Natural killer cell treated with Interleukin-12 subunit alpha and Interleukin-12 subunit beta and Interleukin-15 and Interleukin-18, amount 100 ng/mL, for 72 hours (primary cell): ENCODE results near the gene OPRL1. TPM values are rescaled to one million over a fixed set of nuclear protein-coding genes. Genes with fewer than 3 reads are reported as not detected.

Source experiments
- ATAC-seq, 2 donors: fragments of 150-1000 bp; cut with Tn5 transposase in 1 of 2; sonication (Bioruptor Pico), chemical (Tn5 transposase) in 1 of 2; 2 replicates each; pipeline ENCODE4 v1.10.0; 2021
- DNase-seq: peaks from one replicate; pipeline ENCODE4 v3.0.0; 2022; ENCODE audit warnings: low spot score
- H3K27ac Mint-ChIP-seq, 2 donors: 1 replicate in 1 of 2; 2 replicates in 1 of 2; pipeline ENCODE4 v1.8.0; 2022; ENCODE audit warnings: mixed read lengths in 2 of 2, mild to moderate bottlenecking in 1 of 2, moderate library complexity in 1 of 2
- H3K27me3 Mint-ChIP-seq, 2 donors: 1 replicate in 1 of 2; 2 replicates in 1 of 2; pipeline ENCODE4 v1.8.0; 2022; ENCODE audit warnings: mixed read lengths in 2 of 2
- H3K36me3 Mint-ChIP-seq: one replicate; pipeline ENCODE4 v1.8.0; 2022; ENCODE audit warnings: mixed read lengths
- H3K4me1 Mint-ChIP-seq, 2 donors: 1 replicate in 1 of 2; 2 replicates in 1 of 2; pipeline ENCODE4 v1.8.0; 2022; ENCODE audit warnings: low read depth in 2 of 2, mixed read lengths in 2 of 2, mild to moderate bottlenecking in 1 of 2
- H3K4me3 Mint-ChIP-seq: one replicate; pipeline ENCODE4 v1.8.0; 2022; ENCODE audit warnings: mixed read lengths
- H3K9me3 Mint-ChIP-seq: 2 replicates; pipeline ENCODE4 v1.8.0; 2022; ENCODE audit warnings: mixed read lengths
- total RNA-seq, 2 donors: library from RNA; stranded (reverse); gene quantifications; one replicate each; pipeline ENCODE4 v1.2.3, GENCODE V29; 2022

The OPRL1 gene
- total RNA-seq, 2 donors from 2014 or later, result 0.12 to 0.20 TPM

GRCh38 chr20:64076061-64076997 lies 3.6 kb upstream of the OPRL1 start:
- H3K9me3 Mint-ChIP-seq, result no peaks in the 10 kb centered on the region
- DNase-seq (no peak), ATAC-seq (no peak)
- no peaks in the 10 kb centered on the region for H3K36me3 Mint-ChIP-seq
- peaks cover 5 to 13% of the 10 kb centered on the region in 2 donors for H3K4me1 Mint-ChIP-seq
- H3K4me3 Mint-ChIP-seq, result no peak overlapping the region
- H3K27ac Mint-ChIP-seq, result peak overlapping the region; percentile 71 to 84
- no peaks in the 10 kb centered on the region for H3K27me3 Mint-ChIP-seq

GRCh38 chr20:64077094-64077493 lies 2.8 kb upstream of the OPRL1 start:
- peaks cover 10 to 19% of the 10 kb centered on the region in 2 donors for H3K4me1 Mint-ChIP-seq
- ATAC-seq (peak in 1 of 2 donors; percentile 21), DNase-seq (no peak)
- H3K9me3 Mint-ChIP-seq, result no peaks in the 10 kb centered on the region
- no peaks in the 10 kb centered on the region for H3K36me3 Mint-ChIP-seq
- H3K27ac Mint-ChIP-seq, result peak overlapping the region; percentile 71 to 84
- no peaks in the 10 kb centered on the region for H3K27me3 Mint-ChIP-seq
- H3K4me3 Mint-ChIP-seq, result peak overlapping the region; percentile 82

DNA sequence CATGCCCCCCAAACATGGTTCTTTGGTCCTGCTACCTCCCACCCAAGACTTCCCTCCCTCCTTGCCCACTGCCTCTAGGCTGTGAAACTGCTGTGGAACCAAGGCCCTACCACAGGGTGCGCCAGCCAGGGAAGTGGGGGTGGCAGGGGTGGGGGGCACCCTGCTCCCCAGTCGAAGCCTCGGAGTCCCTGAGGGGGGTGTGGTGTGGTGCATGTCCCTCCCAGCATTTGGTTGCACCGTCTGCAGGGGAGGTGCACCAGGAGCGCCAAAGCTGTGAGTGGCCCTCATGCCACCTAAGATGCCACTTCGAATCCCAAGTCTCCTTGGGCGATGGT lies 2.4 kb upstream of the OPRL1 start:
- Mint-ChIP-seq H3K4me3 (peak overlapping the region; percentile 82), H3K27ac (peak overlapping the region; percentile 71 to 84), H3K27me3 (no peaks in the 10 kb centered on the region), H3K36me3 (no peaks in the 10 kb centered on the region), H3K4me1 (peaks cover 11 to 19% of the 10 kb centered on the region in 2 donors), H3K9me3 (no peaks in the 10 kb centered on the region)
- DNase-seq (no peak), ATAC-seq (no peak)

DNA sequence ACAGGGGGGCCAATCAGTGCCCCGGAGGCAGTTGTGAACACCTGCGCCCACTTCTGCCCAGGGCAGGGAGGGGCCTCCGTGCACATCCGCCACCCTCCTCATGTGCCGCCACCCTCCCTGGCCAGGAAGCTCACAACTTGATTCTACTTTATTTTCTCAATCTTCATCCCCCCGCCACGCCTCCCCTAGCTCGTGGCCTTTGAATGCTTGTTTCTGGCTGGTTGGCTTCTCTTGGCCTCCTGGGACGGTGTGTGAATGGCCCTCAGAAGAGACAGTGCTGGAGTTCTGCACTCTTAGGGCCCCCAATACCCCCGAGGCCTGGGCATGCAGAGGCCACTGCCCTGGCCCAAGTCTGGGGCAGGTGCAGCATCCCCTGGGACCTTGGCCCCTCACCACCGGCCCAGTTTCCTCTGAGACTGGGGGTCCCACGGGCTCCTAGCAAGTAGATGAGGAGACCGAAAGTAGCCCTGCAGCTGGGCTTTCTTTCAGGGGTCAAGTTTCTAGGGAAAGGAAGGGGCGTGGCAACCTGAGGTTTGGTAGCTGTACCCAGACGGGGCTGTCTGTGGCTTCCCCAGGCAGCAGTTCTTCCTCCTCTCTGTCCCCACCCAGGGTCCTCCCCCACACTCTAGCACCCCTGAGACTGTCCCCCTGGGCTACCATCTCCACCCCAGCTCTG lies 1.9 kb upstream of the OPRL1 start:
- Mint-ChIP-seq H3K9me3 (no peaks in the 10 kb centered on the region), H3K36me3 (no peaks in the 10 kb centered on the region), H3K27ac (peak overlapping the region; percentile 71 to 84), H3K27me3 (no peaks in the 10 kb centered on the region), H3K4me3 (peak overlapping the region; percentile 82), H3K4me1 (peaks cover 11 to 24% of the 10 kb centered on the region in 2 donors)
- DNase-seq (no peak), ATAC-seq (peak in 1 of 2 donors; percentile 41)

- H3K4me1 Mint-ChIP-seq, result peaks cover 11 to 27% of the 10 kb centered on the region in 2 donors
- peak overlapping the region; percentile 82 for H3K4me3 Mint-ChIP-seq
These were observed 979 bp upstream of the OPRL1 start for GRCh38 chr20:64078934-64079272.

DNA sequence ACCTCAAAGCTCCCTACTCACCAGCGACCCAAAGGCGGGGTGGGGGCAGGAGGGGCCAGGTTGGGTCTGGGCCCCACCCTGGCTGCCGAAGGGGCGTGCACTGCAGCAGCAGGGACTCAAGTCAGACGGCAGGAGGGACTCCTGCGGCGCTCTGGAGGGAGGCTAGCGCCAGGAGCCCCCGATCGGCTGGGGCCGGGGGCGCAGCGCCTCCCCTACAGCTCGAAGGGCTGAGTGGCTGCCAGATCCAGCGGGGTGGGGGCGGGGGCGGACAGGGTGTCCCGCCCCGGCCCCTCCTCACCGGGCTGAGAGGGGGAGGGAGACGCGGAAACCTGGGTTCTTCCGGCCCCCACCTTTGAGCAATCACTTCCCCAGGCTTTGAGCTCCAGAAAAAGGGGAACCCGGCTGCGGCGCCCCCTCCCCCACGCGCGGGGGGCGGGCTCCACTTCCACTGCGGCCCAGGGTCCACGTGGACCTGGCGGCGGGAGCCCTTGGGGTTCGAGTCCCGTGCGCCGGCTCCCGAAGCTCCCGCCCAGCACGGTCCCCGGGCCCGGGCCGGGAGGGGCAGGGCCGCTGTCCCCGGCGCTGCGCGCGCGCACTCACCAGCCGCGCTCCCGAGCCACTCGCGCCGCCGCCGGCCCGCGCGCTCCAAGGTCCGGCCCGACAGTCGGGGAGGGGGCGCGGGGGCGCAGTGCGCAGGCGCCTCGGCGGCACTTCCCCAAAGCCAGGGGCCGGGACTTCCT lies 439 bp upstream of the OPRL1 start, which contains the start of gene RGS19:
TSS of gene RGS19 (minus strand) at position 246 of the 740 bp plus-strand sequence. CDS start 2,632 bp downstream, outside the sequence.
- Mint-ChIP-seq H3K27ac (peak within 1 kb of the TSS; percentile 68 to 71), H3K27me3 (peaks cover 3 to 4% of the 10 kb centered on the region in 2 donors), H3K36me3 (no peaks in the 10 kb centered on the region), H3K4me3 (peak within 1 kb of the TSS; percentile 82), H3K4me1 (peaks cover 14 to 30% of the 10 kb centered on the region in 2 donors), H3K9me3 (no peaks in the 10 kb centered on the region)
- DNase-seq (peak; percentile 86), ATAC-seq (peak; percentile 76 to 81)

More at GRCh38 chr20:64078934-64079272, 979 bp upstream of the OPRL1 start:
- peak overlapping the region; percentile 68 to 71 for H3K27ac Mint-ChIP-seq
- no peaks in the 10 kb centered on the region for H3K36me3 Mint-ChIP-seq
- no peak for ATAC-seq
- no peaks in the 10 kb centered on the region for H3K27me3 Mint-ChIP-seq
- DNase-seq, result no peak
- no peaks in the 10 kb centered on the region for H3K9me3 Mint-ChIP-seq

GRCh38 chr20:64080813-64081623 lies 1.1 kb downstream of the OPRL1 start:
- peak overlapping the region; percentile 27 to 35 for H3K27ac Mint-ChIP-seq
- ATAC-seq (no peak), DNase-seq (no peak)
- peak overlapping the region; percentile 53 for H3K4me3 Mint-ChIP-seq
- H3K36me3 Mint-ChIP-seq, result no peaks in the 10 kb centered on the region
- H3K9me3 Mint-ChIP-seq, result no peaks in the 10 kb centered on the region
- H3K4me1 Mint-ChIP-seq, result peaks cover 15 to 32% of the 10 kb centered on the region in 2 donors
- peaks cover 5 to 8% of the 10 kb centered on the region in 2 donors for H3K27me3 Mint-ChIP-seq

DNA sequence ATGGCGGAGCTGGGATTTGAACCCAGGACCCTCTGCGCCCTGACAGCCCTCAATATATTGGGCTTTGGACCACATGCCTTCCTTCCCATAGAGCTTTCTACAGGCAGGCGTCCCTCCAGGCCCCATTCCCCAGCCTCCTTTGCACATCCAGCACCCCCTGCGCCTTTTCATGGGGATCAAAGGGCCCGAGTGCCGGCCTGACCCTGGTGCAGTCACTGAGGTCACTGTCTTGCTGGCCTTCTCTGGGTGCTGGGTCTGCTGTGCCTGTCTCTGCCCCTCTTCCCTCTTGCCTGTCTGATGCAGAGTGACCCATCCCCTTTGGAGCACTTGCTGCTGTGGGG lies 1.7 kb downstream of the OPRL1 start:
- DNase-seq (no peak), ATAC-seq (no peak)
- no peak overlapping the region for H3K4me3 Mint-ChIP-seq
- H3K27ac Mint-ChIP-seq, result peak overlapping the region in 1 of 2 donors; percentile 53
- peaks cover 5 to 8% of the 10 kb centered on the region in 2 donors for H3K27me3 Mint-ChIP-seq
- H3K9me3 Mint-ChIP-seq, result no peaks in the 10 kb centered on the region
- H3K36me3 Mint-ChIP-seq, result no peaks in the 10 kb centered on the region
- H3K4me1 Mint-ChIP-seq, result peaks cover 15 to 32% of the 10 kb centered on the region in 2 donors

GRCh38 chr20:64082126-64082731 lies 2.3 kb downstream of the OPRL1 start:
- DNase-seq (no peak), ATAC-seq (no peak)
- Mint-ChIP-seq H3K27me3 (peaks cover 5 to 8% of the 10 kb centered on the region in 2 donors), H3K4me1 (peaks cover 15 to 32% of the 10 kb centered on the region in 2 donors), H3K4me3 (peak overlapping the region; percentile 32), H3K27ac (peak overlapping the region in 1 of 2 donors; percentile 53), H3K36me3 (no peaks in the 10 kb centered on the region), H3K9me3 (no peaks in the 10 kb centered on the region)

DNA sequence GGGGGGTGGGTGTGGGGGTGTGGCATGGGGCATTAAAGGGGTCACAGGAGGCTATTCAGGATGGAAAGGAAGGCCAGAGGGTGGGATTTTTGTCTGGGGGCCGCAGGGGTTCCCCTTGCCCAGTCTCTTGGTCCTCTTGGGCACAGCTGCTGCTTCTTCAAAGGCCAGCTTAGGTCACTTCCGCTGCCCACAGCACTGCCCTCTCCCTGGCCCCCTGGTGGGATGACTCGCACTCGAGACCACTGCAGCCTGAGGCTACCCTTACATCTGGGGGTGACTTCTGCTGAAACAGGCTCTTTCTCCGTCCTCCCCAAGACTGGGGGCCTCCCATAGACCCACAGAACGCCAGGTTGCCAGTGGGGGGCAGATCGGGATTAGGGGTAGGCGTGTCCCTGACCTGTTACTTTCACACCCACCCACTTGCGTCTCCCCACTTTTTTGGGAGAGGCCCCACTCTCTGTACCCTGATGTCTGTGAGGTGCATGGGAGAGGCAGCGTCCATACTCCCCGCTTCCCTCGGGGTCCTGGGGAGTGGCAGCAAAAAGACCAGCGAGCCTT lies 3.0 kb downstream of the OPRL1 start:
- Mint-ChIP-seq H3K4me1 (peaks cover 12 to 29% of the 10 kb centered on the region in 2 donors), H3K27ac (no peak overlapping the region), H3K36me3 (no peaks in the 10 kb centered on the region), H3K27me3 (peaks cover 5 to 8% of the 10 kb centered on the region in 2 donors), H3K4me3 (peak overlapping the region; percentile 65), H3K9me3 (no peaks in the 10 kb centered on the region)
- ATAC-seq (no peak), DNase-seq (no peak)

DNA sequence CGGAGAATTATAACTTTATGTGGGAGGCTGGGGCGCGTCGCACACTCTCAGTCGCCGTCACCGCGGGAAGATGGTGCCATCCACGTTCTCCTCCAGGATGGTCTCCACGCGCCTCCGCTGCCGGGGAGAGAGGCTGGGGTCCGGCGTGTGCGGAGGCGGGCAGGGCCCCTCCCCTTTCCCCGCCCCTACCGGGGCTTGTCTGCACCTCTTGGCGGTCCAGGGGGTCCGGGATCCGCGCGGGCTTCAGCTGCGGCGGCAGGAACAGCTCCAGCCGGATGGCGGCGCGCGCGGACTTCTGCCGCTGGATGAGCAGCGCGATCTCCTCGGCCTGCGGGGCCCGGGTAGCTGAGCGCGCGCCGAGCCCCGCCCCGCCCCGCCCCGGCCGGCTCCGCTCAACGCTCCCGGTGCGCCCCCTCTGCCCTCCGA lies 3.5 kb downstream of the OPRL1 start:
- Mint-ChIP-seq H3K4me1 (peaks cover 10 to 28% of the 10 kb centered on the region in 2 donors), H3K36me3 (no peaks in the 10 kb centered on the region), H3K27me3 (peaks cover 7 to 12% of the 10 kb centered on the region in 2 donors), H3K4me3 (peak overlapping the region; percentile 65), H3K9me3 (no peaks in the 10 kb centered on the region), H3K27ac (no peak overlapping the region)
- ATAC-seq (peak; percentile 52 to 71), DNase-seq (peak; percentile 77)
